ENCODE results near the gene SRPK2. TPM values are rescaled to one million over a fixed set of nuclear protein-coding genes. Genes with fewer than 3 reads are reported as not detected.

The SRPK2 gene
- total RNA-seq, 4 donors from 2014 or later: 29.5 to 48.2 (median 30.6) TPM

GRCh38 chr7:105279688-105280007 is 109.1 kb downstream of the SRPK2 start:
- TF ChIP-seq CTCF (IDR thresholded peaks at IDR 0.05): no peak
- ATAC-seq (ENCODE audit: low FRiP score): no peak
- no peak for DNase-seq (ENCODE audit: low spot score)

GRCh38 chr7:105278973-105279687 is 109.6 kb downstream of the SRPK2 start:
- TF ChIP-seq CTCF (IDR thresholded peaks at IDR 0.05): no peak
- ATAC-seq (ENCODE audit: low FRiP score) (no peak), DNase-seq (ENCODE audit: low spot score) (no peak)

GRCh38 chr7:105278565-105278964 is 110.2 kb downstream of the SRPK2 start:
- no peak for TF ChIP-seq CTCF (IDR thresholded peaks at IDR 0.05)
- ATAC-seq (ENCODE audit: low FRiP score) (no peak), DNase-seq (ENCODE audit: low spot score) (no peak)

- no peak for ATAC-seq (ENCODE audit: low FRiP score)
- no peak for DNase-seq (ENCODE audit: low spot score)
- TF ChIP-seq CTCF (IDR thresholded peaks at IDR 0.05): no peak
Measured at GRCh38 chr7:105277341-105277740, 111.4 kb downstream of the SRPK2 start.

- TF ChIP-seq CTCF (IDR thresholded peaks at IDR 0.05): no peak
- no peak for ATAC-seq (ENCODE audit: low FRiP score)
- no peak for DNase-seq (ENCODE audit: low spot score)
Measured at GRCh38 chr7:105270117-105270516, 118.6 kb downstream of the SRPK2 start.

- no peak for TF ChIP-seq CTCF (IDR thresholded peaks at IDR 0.05)
- no peak for DNase-seq (ENCODE audit: low spot score)
- no peak for ATAC-seq (ENCODE audit: low FRiP score)
Measured at GRCh38 chr7:105269397-105269796, 119.3 kb downstream of the SRPK2 start.

All from omental fat pad (tissue), 4 donors.